ENCODE data around the gene MFAP4. TPM values are rescaled to one million over a fixed set of nuclear protein-coding genes. Genes with fewer than 3 reads are reported as not detected.
A peak's percentile ranks its signal among the peaks of the same experiment; 100 is the strongest.

Gene MFAP4
- total and polyA plus RNA-seq, 8 donors = 1.2 to 25.5 (median 11.5) TPM

- no peaks in the 10 kb centered on the region for H3K27me3 ChIP-seq
These were observed 17.7 kb downstream of the MFAP4 start for GRCh38 chr17:19369107-19369778.

GRCh38 chr17:19368229-19368628 lies 18.8 kb downstream of the MFAP4 start:
- ATAC-seq = no peak
- FAIRE-seq = no peak
- DNase-seq = no peak

More at GRCh38 chr17:19369107-19369778, 17.7 kb downstream of the MFAP4 start:
- no peak overlapping the region for H3K27ac ChIP-seq
- intact Hi-C loops (cut with DNase I) = loop anchor here in 2 of 3 donors (5.0 to 10.0 kb wide), 4 partner anchors 46 to 396 kb away; partner anchors contain the start of gene RNF112 (in 1 of the 2)
- ATAC-seq (no peak), FAIRE-seq (no peak), DNase-seq (peak in 1 of 6 donors; percentile 21)
- no peaks in the 10 kb centered on the region for H3K36me3 ChIP-seq
- no peaks in the 10 kb centered on the region for H3K9me3 ChIP-seq
- TF ChIP-seq, protein P1, sequence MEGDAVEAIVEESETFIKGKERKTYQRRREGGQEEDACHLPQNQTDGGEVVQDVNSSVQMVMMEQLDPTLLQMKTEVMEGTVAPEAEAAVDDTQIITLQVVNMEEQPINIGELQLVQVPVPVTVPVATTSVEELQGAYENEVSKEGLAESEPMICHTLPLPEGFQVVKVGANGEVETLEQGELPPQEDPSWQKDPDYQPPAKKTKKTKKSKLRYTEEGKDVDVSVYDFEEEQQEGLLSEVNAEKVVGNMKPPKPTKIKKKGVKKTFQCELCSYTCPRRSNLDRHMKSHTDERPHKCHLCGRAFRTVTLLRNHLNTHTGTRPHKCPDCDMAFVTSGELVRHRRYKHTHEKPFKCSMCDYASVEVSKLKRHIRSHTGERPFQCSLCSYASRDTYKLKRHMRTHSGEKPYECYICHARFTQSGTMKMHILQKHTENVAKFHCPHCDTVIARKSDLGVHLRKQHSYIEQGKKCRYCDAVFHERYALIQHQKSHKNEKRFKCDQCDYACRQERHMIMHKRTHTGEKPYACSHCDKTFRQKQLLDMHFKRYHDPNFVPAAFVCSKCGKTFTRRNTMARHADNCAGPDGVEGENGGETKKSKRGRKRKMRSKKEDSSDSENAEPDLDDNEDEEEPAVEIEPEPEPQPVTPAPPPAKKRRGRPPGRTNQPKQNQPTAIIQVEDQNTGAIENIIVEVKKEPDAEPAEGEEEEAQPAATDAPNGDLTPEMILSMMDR (IDR thresholded peaks at IDR 0.05) = no peak
- no peak overlapping the region for H3K4me3 ChIP-seq
- WGBS, 2 donors = 86 to 92% methylated on average over 16 of the region's 16 CpGs
- H3K4me1 ChIP-seq = no peaks in the 10 kb centered on the region

GRCh38 chr17:19366637-19366972 lies 20.4 kb downstream of the MFAP4 start:
- 77 to 80% methylated on average over 5 of the region's 5 CpGs for WGBS, 2 donors
- Histone ChIP-seq H3K4me3 (no peak overlapping the region), H3K27me3 (no peaks in the 10 kb centered on the region), H3K27ac (no peak overlapping the region), H3K9me3 (no peaks in the 10 kb centered on the region), H3K4me1 (peaks cover 0 to 5% (median 0%) of the 10 kb centered on the region in 3 donors), H3K36me3 (no peaks in the 10 kb centered on the region)
- DNase-seq (peak in 1 of 6 donors; percentile 13), ATAC-seq (no peak), FAIRE-seq (no peak)
- intact Hi-C loops (cut with DNase I) = loop anchor here in 2 of 3 donors (5.0 to 10.0 kb wide), 4 partner anchors 48 to 398 kb away; partner anchors contain the start of gene RNF112 (in 1 of the 2)
- TF ChIP-seq, protein P1 (IDR thresholded peaks at IDR 0.05) = no peak

More at GRCh38 chr17:19368229-19368628, 18.8 kb downstream of the MFAP4 start:
- Histone ChIP-seq H3K27me3 (no peaks in the 10 kb centered on the region), H3K4me1 (peaks cover 0 to 2% (median 0%) of the 10 kb centered on the region in 3 donors), H3K36me3 (no peaks in the 10 kb centered on the region), H3K27ac (no peak overlapping the region), H3K4me3 (no peak overlapping the region), H3K9me3 (no peaks in the 10 kb centered on the region)
- WGBS, 2 donors = 79 to 85% methylated on average over 4 of the region's 4 CpGs
- intact Hi-C loops (cut with DNase I) = loop anchor here in 2 of 3 donors (5.0 to 10.0 kb wide), 4 partner anchors 47 to 397 kb away; partner anchors contain the start of gene RNF112 (in 1 of the 2)
- TF ChIP-seq, protein P1 (IDR thresholded peaks at IDR 0.05) = no peak

DNA sequence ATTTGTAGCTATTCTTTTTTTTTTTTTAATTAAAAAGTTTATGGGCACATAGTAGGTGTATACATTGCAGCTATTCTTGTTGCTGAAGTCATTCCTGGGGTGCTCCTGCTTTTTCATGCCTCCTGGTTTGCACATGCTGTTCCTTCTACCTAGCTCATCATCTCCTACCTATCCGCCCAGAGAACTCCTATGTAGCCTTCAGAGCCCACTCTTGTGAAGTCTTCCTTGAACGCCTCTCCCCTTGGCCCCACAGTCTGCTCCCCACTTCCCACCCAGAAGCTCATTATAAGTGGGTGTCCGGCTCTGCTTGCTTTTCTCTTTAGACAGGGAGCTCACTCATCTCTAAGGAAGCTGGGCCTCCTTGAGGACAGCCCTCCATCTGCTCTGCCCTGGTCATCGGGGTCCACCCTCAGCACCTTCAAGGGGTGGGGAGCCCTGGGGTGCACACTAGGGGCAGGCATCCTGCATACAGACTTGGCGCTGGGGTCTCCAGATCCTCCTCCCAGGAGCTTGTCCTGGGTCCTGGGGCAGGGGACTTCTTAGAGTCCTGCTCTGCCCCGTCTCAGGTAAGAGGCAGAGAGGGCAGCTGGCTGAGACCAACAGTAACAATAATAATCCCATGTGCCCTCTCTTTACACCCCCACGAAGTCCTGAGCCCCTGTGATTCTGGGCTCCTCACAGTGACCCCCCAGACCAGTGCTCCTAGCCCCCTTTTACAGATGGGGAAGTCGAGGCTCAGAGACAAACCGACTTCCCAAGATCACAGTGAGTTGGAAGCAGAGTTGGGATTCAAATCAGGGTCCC lies 21.0 kb downstream of the MFAP4 start:
- H3K27ac ChIP-seq = no peak overlapping the region
- FAIRE-seq = no peak
- no peak for ATAC-seq
- peaks cover 0 to 5% (median 0%) of the 10 kb centered on the region in 3 donors for H3K4me1 ChIP-seq
- no peaks in the 10 kb centered on the region for H3K27me3 ChIP-seq
- intact Hi-C loops (cut with DNase I) = loop anchor here in 2 of 3 donors (5.0 to 10.0 kb wide), 4 partner anchors 49 to 399 kb away; partner anchors contain the start of gene RNF112 (in 1 of the 2)
- no peaks in the 10 kb centered on the region for H3K9me3 ChIP-seq
- no peaks in the 10 kb centered on the region for H3K36me3 ChIP-seq
- H3K4me3 ChIP-seq = no peak overlapping the region
- peak in 1 of 6 donors; percentile 47 for DNase-seq
- 76 to 87% methylated on average over 9 of the region's 9 CpGs for WGBS, 2 donors
- TF ChIP-seq, protein P1 (IDR thresholded peaks at IDR 0.05) = no peak
